Thyroid gland (tissue), 4 donors: ENCODE data around the gene TMEM52B. TPM values are rescaled to one million over a fixed set of nuclear protein-coding genes. Genes with fewer than 3 reads are reported as not detected.
A peak's percentile ranks its signal among the peaks of the same experiment; 100 is the strongest.

ENCODE experiments used
- DNase-seq, 2 donors: peaks; one replicate each; pipeline ENCODE4 v3.0.0-alpha.2; 2019
- H3K27ac ChIP-seq, 3 donors: fragments of 200-600 bp; sonication (generic); 1 replicate in 2 of 3; 2 replicates in 1 of 3; pipeline ENCODE4 v1.5.1; 2016 to 2019; ENCODE audit warnings: mild to moderate bottlenecking in 1 of 3, moderate library complexity in 1 of 3
- H3K27me3 ChIP-seq: fragments of 200-600 bp; sonication (generic); one replicate; pipeline ENCODE4 v1.5.1; 2019
- H3K36me3 ChIP-seq, 2 donors: fragments of 200-600 bp; sonication (generic); one replicate each; pipeline ENCODE4 v1.5.1; 2016 to 2019
- H3K4me1 ChIP-seq, 2 donors: fragments of 200-600 bp; sonication (generic); one replicate each; pipeline ENCODE4 v1.5.1; 2017 to 2019
- H3K4me3 ChIP-seq, 3 donors: fragments of 200-600 bp; sonication (generic); replicated peaks in 1 of 3; 1 replicate in 2 of 3; 2 replicates in 1 of 3; pipeline ENCODE4 v1.5.1; 2016; ENCODE audit warnings: mild to moderate bottlenecking in 1 of 3
- H3K9me3 ChIP-seq: fragments of 200-600 bp; sonication (generic); one replicate; pipeline ENCODE4 v1.5.1; 2017
- CTCF ChIP-seq, 6 experiments: fragments of 200-600 bp in 3 of 6; fragments of 450-650 bp in 3 of 6; sonication (generic) in 3 of 6; IDR thresholded peaks; one replicate each; pipeline ENCODE4 v1.5.1; 2016 to 2019; ENCODE audit warnings: antibody characterized with exemption in 6 of 6, mild to moderate bottlenecking in 2 of 6, inconsistent platforms in 1 of 6, moderate library complexity in 1 of 6
- POLR2A ChIP-seq, 2 donors: fragments of 450-650 bp; IDR thresholded peaks; one replicate each; pipeline ENCODE4 v1.6.1; 2017; ENCODE audit warnings: antibody characterized with exemption in 2 of 2, mild to moderate bottlenecking in 2 of 2, moderate library complexity in 1 of 2
- WGBS, 2 donors: methylation state at CpG; one replicate each; pipeline ENCODE4 v1.1.5; 2017; 5-methylcytosine and 5-hydroxymethylcytosine counted together
- intact Hi-C: fragments of 100-400 bp; cut with DNase I; formaldehyde crosslinking; loops from one replicate; pipeline ENCODE4 v1.15.1; 2023
- total RNA-seq, 4 donors: library from RNA; depleted of rRNA; stranded (reverse); fragments of >200 nt; gene quantifications; one replicate each; pipeline ENCODE4 v1.2.3, GENCODE V29; 2016

The TMEM52B gene
- total RNA-seq, 4 donors from 2014 or later, result not detected

- H3K36me3 ChIP-seq, result peaks cover 19 to 25% of the 10 kb centered on the region in 2 donors
- WGBS, 2 donors, result 97% methylated on average over 1 of the region's 1 CpG
- no peak for DNase-seq
- TF ChIP-seq POLR2A (IDR thresholded peaks at IDR 0.05), result no peak
- no peak for TF ChIP-seq CTCF (IDR thresholded peaks at IDR 0.05)
- H3K4me1 ChIP-seq, result no peaks in the 10 kb centered on the region
- H3K27me3 ChIP-seq, result no peaks in the 10 kb centered on the region
- H3K27ac ChIP-seq, result no peak overlapping the region
- no peaks in the 10 kb centered on the region for H3K9me3 ChIP-seq
- H3K4me3 ChIP-seq, result no peak overlapping the region
- intact Hi-C loops, result no loop called here
Measured at GRCh38 chr12:10226731-10227130, 47.9 kb downstream of the TMEM52B start.

- intact Hi-C loops, result no loop called here
- TF ChIP-seq CTCF (IDR thresholded peaks at IDR 0.05) (no peak), POLR2A (IDR thresholded peaks at IDR 0.05) (no peak)
- DNase-seq, result no peak
- no peak overlapping the region for H3K4me3 ChIP-seq
- H3K9me3 ChIP-seq, result no peaks in the 10 kb centered on the region
- WGBS, 2 donors, result 38 to 42% methylated on average over 1 of the region's 1 CpG
- no peak overlapping the region for H3K27ac ChIP-seq
- H3K4me1 ChIP-seq, result no peaks in the 10 kb centered on the region
- H3K36me3 ChIP-seq, result peaks cover 9 to 16% of the 10 kb centered on the region in 2 donors
- H3K27me3 ChIP-seq, result no peaks in the 10 kb centered on the region
Measured at GRCh38 chr12:10227648-10228047, 48.8 kb downstream of the TMEM52B start.

- no peak for TF ChIP-seq POLR2A (IDR thresholded peaks at IDR 0.05)
- no peak for TF ChIP-seq CTCF (IDR thresholded peaks at IDR 0.05)
- no peaks in the 10 kb centered on the region for H3K36me3 ChIP-seq
- intact Hi-C loops, result no loop called here
- H3K27me3 ChIP-seq, result no peaks in the 10 kb centered on the region
- H3K4me1 ChIP-seq, result no peaks in the 10 kb centered on the region
- no peaks in the 10 kb centered on the region for H3K9me3 ChIP-seq
- H3K4me3 ChIP-seq, result no peak overlapping the region
- no peak for DNase-seq
- no peak overlapping the region for H3K27ac ChIP-seq
Measured at GRCh38 chr12:10234562-10234961, 55.7 kb downstream of the TMEM52B start.

DNA sequence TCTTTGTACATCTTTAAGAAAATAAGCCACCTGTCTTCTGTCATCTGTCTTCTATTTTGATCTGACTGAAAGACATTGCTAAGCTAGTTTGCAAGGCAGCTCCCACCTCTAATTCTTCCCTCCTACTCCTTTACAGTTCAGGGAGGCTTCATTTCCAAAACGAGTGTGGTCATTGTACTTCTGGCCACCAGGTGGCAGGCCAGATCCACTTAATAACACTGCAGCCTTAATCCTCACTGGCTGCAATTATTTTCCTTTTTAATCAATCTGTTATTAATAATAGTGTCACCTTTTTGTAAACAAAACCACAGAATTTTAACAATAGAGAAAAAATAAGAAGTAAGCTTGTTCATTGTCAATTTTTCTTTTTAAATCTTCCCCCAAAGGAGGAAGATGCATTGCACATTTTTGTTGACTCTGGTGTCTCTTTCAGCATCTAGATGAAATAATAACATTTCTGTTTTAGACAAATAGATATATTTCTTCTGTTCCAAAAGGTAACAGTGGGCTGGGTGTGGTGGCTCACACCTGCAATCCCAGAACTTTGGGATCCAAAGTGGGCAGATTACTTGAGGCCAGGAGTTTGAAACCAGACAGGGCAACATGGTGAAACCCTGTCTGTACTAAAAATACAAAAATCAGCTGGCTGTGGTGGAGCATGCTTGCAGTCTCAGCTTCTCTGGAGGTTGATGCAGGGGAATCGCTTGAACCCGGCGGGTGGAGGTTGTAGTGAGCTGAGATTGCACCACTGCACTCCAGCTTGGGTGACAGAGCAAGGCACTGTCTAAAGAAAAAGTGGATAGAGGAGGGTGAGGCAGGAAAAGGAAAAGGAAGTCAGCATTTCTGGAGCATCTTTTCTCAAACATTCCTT, 57.2 kb downstream of the TMEM52B start:
- Histone ChIP-seq H3K4me3 (no peak overlapping the region), H3K36me3 (no peaks in the 10 kb centered on the region), H3K27me3 (no peaks in the 10 kb centered on the region), H3K27ac (no peak overlapping the region), H3K4me1 (no peaks in the 10 kb centered on the region), H3K9me3 (no peaks in the 10 kb centered on the region)
- TF ChIP-seq CTCF (IDR thresholded peaks at IDR 0.05) (peak; percentile 68 to 88 (median 79)), POLR2A (IDR thresholded peaks at IDR 0.05) (no peak)
- peak; percentile 14 to 35 for DNase-seq
- WGBS, 2 donors, result 22 to 52% methylated on average over 4 of the region's 4 CpGs
- intact Hi-C loops, result loop anchor here (5.0 kb wide), 1 partner anchor 326 kb away; no protein-coding TSS in a partner anchor

DNA sequence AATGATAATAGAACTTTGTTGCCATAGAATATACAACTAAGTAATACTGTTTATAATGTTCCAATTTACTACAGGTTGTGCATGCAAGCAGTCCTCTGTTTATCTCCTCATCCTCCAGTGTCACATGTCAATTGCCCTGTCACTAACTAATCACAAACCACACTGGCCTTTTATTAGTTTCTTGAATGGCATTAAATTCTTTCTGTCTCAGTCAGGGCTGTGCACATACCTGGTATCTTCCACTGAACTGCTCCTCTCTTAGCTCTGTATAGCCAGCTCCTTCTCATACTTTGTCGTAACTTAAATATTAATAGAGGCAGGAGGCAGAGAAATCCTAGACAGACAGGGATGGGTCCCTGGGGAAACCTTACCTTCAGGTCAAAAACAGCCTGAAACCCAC, 57.9 kb downstream of the TMEM52B start:
- no peak for DNase-seq
- 100% methylated on average over 1 of the region's 1 CpG for WGBS, 2 donors
- Histone ChIP-seq H3K27me3 (no peaks in the 10 kb centered on the region), H3K27ac (no peak overlapping the region), H3K9me3 (no peaks in the 10 kb centered on the region), H3K4me3 (no peak overlapping the region), H3K36me3 (no peaks in the 10 kb centered on the region), H3K4me1 (no peaks in the 10 kb centered on the region)
- intact Hi-C loops, result loop anchor here (5.0 kb wide), 1 partner anchor 326 kb away; no protein-coding TSS in a partner anchor
- TF ChIP-seq POLR2A (IDR thresholded peaks at IDR 0.05) (no peak), CTCF (IDR thresholded peaks at IDR 0.05) (no peak)
